Activated effector memory CD4-positive, alpha-beta T cell treated with Interleukin-2 at 50 U/mL for 16 hours (primary cell): Measurements from ENCODE around the gene PLA2G6.
A peak's percentile ranks its signal among the peaks of the same experiment; 100 is the strongest.
"Not testable (repeated sequence)": the region's sequence is repeated elsewhere in the genome, so short reads cannot be mapped to it uniquely, and the experiment has no call there.

Experiments used
- DNase-seq: peaks from one replicate; pipeline ENCODE4 v3.0.0-alpha.2; 2020

PLA2G6 gene

DNA sequence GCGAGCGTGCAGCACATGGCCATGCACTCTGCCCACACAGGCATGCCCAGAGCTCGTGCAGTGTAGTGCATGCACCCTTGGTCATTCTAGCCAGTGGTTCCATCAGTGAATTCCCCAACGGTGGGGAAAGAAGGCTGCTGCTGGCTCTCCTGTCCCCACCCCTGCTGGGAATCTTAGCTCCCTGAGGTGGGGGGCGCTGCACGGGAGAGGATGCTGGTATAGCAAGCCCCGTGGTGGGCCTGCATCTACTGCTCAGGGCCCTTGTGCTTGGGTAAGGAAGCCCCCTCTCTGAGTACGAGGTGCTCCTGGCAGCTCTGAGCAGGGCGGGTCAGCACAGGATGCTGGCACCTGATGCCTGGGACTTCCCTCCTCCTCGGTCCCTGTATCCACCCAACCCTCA, 52.6 kb downstream of the PLA2G6 start:
- DNase-seq: no peak

DNA sequence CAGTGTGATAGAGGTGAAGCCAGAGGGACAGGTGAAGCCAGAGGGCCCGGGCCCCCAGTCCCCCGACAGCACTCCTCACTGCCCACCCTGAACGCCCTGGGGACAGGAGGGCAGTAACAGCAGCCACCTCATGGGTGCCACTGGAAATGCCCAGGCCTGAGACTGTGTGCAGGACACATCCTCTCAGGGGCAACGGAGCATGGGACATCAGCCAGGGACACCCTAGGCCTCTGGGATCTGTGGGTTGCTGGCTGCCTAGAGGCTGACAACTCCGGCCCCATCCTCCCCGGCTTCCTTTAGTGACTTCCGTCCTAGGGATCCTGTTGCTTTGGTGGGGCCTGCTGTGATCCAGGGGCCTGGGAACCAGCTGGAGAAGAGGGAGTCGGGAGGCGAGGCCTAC, 53.8 kb downstream of the PLA2G6 start:
- no peak for DNase-seq

DNA sequence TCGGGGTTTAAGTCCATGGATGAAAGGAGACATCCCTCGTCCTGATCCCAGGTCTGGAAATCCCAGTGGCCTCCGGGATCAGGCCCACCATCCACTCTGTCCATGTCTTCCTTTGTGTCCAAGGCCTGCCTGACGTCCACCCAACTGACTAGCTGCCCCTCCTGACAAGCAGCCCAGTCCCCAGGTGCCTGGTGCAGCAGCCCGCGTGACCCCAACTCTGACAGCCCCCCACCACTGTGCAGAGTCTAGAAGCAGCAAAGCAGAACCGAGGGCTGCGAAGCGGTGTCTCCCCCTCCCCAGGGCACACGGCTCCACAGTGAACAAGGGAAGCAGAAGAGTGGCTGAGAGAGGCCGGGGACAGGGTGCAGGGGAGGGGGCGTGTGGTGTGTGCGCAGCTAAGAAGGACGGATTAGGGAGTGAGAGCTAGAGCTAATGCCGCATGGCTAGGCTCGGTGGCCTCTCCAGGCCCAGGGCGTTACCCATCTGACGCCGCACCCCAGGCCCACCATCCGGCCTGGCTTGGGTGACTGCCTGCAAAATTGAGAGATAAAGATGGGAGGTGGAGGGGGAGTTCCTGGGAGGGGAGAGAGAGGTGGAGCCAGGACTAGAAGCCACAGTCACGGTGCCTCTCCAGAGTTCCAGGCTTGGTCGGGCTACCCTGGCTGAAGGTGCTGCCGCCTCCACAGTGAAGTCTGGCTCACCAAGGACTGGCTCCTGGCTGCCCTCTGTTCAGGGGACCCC, 54.5 kb downstream of the PLA2G6 start:
- no peak for DNase-seq

DNA sequence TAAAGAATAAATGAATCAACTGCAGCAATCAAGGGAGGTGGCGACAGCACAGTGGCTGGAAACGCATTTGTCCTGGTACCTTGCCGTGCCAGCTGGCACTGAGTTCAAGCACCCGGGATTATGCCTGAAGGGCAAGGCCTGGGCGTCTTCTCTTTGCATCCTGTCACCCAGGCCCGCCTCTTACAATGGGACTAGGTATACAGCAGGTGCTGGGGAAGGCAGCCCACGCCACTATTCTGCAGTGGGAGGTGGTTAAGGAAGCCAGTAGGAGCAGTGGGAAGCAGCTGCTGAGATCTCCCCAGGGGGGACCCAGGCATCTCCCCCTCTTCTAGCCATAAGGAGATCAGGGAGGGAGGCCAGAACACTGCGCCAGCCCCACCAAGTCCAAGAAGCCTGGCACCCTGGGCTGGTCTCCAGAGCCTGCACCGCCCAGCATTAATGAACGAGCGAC, 55.9 kb downstream of the PLA2G6 start:
- no peak for DNase-seq

DNA sequence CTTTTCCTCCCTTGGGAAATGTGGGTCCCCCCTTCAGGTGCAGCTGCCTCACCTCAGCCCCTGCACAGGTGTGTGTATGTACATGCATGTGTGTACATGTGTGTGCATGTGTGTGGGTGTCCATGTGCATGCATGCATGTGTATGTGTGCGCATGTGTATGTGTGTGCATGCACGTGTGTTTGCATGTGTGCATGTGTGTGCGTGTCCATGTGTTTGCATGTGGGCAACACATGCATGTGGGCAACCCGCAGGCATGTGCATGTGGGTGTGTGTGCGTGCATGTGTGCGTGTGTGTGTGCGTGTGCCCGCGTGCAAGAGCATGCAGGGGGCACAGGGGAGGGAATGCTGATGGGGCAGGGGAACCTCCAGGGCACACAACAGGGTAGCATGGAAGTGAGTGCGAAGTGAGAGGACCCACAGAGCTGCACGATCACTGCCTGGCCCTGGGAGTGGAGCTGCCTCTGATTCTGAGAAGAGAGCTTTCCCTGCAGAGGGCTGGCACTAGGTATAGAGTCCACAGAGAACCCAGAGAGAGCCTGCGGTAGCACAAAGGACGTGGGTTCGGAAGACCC, 56.5 kb downstream of the PLA2G6 start:
- no peak for DNase-seq

DNA sequence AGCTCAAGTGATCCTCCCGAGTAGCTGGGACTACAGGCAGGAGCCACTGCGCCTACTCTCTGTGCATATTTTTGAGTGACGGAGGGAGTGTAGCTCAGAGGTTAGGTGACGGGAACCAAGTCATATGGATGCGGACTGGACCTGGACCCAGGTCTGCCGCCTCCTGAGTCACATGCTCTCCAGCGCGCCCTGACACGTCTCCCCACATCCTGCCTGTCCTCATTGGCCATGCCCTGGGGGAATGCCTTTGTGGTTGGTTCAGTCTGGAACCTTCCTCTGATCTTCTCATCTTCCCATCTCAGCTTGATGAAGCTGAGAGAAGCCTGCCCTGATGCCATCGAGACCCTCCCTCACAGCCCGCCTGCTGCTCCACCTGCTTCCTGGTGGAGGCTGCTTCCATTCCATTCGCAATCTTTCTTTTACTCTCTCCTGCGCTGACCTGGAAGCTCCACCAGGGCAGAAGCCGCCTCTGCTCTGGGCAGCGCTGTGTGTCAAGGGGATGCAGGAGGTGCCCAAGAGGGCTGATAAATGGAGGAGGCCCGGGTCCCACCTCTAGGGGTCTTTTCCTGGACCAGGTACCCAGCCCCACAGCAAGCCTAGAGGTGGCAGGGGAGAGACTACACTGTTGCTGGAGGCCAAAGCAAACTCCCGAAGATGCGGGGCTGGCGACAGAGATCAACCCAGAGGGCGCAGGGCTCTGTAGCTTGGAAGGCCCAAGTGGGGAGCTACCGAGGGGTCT, 57.2 kb downstream of the PLA2G6 start:
- DNase-seq: no peak

DNA sequence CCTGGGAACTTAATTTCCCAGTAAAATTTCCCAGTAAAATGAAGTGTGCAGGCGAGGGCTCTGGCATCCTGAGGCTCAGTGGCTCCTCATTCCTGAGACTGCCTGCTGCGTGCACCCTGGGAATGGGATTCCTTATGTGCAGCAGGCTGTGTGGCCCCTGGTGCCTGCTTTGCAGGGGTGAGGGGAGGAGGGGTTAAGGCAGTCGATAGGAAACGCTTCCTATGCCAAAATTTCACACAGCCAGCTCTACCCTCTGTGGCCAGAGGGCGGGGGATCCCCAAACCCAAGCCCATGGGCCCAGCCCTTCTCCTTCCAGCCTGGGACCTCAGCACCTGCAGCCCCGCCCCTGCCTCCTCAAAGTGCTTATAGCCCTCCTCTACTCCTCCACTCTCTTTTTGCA, 59.0 kb downstream of the PLA2G6 start:
- no peak for DNase-seq

DNA sequence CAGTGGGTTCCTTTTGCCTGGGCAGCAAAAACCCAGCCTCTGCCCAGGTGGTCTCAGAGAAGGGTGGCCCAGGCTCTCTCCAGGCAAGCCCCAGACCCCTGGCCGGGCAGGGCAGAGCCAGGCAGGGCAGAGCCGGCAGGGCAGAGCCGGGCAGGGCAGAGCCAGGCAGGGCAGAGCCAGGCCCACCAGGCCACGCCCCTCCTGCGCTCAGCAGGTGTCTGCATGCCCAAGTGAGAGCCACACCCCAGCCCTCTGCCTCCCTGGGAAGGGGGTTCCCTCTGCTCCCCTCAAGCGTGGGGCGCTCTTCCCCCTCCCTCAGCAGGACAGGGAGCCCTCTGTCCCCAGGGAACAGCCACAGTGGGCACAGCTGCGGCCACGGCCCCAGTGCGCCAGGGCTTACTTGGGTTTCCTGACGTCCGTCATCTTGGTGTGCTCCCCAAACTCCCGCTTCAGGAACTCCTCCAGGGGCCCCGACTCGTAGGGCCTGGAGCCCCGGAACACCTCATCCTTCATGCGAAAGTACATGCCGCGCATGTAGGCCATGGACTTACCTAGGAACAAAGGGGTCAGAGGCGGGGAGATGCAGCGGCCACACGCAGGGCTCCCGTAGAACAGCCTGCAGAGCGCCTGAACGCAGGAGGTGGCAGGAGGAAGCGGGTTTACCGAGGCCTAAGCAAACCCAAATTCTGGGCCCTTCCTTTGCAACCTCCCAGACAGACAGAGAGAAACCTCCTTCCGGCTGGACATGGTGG, 61.1 kb downstream of the PLA2G6 start:
- DNase-seq: no peak

DNA sequence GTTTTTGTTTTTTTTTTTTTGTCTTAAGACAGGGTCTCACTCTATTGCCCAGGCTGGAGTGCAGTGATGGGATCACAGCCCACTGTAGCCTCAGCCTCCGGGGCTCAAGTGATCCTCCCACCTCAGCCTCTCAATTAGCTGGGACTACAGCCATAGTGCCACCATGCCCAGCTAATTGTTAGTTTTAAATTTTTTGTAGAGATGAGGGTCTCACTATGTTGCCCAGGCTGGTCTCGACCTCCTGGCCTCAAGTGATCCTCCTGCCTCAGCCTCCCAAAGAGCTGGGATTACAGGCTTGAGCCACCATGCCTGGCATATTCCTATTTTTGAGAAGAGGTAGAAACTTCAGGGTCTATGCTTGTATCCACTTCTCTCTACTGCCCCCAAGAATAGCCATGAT, 62.9 kb downstream of the PLA2G6 start:
- not testable (repeated sequence) for DNase-seq

DNA sequence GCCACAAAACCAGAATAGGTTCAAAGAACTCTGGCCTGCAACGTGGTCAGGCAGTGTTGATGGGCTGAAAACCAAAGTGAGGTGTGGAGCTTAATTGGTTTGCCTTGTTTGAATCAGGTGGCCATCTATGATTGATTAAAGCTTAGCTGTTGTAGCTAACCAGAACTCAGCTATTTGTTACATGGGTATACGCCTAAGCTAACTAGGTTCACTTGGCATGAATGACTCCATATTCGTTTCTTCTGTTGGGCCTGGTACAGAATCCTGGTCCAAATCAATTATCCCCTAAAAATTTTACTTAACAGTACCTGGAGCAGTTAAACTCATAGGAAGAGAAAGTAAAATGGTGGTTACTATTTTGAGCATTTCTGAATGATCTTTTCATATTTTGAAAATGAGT, 63.4 kb downstream of the PLA2G6 start:
- DNase-seq: no peak

DNA sequence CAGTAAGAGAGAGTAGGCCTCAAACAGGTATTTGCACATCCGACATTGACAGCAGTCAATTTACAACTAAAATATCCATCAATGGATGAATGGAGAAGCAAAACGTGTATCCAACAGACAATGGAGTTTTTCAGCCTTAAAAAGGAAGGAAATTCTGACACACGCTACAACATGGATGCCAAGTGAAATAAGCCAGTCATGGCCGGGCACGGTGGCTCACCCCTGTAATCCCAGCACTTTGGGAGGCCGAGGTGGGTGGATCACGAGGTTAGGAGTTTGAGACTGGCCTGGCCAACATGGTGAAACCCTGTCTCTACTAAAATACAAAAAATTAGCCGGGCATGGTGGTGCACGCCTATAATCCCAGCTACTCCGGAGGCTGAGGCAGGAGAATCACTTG, 64.1 kb downstream of the PLA2G6 start:
- DNase-seq: not testable (repeated sequence)

DNA sequence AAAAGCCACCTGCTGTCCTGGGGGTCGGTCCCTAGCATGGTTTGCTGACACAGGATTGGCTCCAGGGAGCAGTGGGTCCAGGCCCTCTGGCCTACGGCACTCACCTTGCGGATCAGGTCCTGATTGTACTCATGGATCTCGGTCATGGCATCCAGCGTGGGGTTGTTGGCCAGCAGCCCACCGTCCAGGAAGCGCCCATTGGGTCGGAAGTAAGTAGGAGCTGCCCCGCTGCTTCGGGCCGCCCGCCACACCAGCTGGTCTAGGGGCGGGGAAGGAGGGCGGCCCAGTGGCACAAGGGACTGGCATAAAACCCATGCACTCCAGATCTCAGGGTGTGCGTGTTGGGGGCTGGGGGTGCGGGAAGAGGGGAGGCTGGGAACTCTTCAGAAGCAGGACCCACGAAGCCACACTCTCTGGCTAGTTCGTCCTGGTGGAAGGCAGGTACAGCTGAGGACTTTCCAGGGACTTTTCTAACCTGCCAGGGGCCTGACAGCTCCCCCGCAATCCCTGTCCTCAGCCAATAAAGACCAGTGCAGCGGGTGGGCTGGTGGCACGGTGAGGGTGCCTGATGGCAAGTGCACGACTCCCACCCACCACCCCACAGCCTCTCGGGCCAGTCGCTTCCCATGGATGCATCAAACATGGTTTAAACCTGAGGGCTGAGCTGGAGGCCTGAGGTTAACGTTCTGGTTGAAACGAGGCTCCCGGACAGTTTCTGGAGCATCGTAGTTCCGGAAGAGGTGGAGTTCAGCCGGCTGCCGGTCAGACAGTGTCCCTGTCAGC, 66.0 kb downstream of the PLA2G6 start:
- DNase-seq: no peak

DNA sequence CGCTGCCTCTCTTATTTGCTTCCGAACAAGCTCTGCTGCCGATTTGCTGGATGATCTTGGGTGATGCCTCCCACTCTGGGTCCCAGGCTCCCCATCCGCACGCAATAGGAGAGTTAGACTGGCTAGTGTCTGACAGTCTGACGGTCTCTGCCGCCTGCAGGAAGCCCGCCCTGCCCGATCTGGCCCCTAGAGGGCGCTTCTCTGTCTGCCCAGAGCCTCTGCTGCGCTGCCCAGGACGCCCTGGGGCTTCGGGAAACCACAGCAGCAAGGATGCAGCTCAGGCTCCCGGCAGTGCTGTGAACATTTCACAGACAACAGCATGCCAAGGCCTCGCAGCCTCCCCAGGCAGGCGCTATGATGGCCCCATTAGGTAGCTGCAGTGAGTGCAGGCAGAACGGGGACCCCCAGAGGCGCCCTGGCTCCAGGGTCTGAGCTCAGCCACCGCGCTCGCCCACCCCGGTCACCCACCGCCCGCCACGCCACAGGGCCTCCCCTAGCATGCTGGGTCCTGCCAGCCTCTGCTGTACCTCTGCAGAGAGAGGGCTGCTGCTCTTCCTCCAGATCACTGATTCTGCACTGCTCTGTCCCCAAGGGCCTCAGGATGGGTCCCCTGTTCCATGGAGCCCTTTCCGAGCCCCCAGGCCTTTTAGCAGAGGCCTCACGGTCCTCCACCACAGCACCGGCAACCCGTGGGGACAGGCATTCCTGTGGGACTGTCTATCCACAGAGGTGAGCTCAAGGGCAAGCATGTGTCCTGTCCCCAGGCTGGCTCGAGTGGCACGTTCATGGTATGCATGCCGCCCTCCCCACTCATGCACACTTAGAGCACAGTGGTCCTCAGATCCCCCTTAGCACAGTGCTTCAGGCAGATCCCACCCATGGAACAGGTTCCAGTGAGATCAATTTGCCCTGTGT, 66.9 kb downstream of the PLA2G6 start:
- peak; percentile 64 for DNase-seq

DNA sequence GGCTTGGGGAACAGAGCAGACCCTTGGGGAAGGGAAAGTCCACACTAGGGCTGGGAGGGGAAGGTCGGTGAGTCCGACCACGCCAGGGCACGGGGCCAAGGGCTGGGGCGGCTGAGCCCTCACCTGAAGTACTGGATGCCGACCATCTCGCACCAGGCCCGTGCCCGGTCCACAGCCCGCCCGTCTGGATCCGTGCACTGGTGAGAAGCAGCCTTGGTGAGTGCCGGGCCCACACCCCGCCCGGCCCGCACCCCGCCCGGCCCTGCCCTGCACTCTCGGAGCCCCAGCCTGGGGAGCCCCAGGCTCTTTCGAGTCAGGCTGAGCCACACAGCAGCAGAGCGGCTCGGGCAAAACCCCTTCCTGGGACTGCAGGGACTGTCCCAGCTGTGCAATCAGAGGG, 69.2 kb downstream of the PLA2G6 start:
- no peak for DNase-seq

DNA sequence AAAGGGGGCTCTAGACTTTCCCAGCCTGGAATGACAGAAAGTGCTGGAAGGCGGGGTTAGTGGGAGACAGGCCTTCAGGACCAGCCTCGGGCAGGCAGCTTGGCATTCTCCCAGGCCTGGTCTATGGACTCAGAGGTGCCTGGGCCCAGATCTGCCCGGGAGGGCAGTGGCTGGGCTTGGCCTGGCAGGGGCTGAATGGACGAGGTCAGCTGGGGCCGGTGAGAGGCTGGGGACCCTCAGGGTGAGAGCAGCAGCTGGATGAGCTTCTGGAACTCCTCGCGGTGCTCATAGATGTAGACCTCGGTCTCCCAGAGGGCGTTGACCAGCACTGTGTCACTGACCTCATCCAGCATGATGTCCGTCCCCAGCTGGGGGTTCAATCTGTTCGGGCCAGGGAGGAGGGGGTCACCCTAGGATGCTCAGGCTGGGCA, 69.7 kb downstream of the PLA2G6 start:
- DNase-seq: no peak

DNA sequence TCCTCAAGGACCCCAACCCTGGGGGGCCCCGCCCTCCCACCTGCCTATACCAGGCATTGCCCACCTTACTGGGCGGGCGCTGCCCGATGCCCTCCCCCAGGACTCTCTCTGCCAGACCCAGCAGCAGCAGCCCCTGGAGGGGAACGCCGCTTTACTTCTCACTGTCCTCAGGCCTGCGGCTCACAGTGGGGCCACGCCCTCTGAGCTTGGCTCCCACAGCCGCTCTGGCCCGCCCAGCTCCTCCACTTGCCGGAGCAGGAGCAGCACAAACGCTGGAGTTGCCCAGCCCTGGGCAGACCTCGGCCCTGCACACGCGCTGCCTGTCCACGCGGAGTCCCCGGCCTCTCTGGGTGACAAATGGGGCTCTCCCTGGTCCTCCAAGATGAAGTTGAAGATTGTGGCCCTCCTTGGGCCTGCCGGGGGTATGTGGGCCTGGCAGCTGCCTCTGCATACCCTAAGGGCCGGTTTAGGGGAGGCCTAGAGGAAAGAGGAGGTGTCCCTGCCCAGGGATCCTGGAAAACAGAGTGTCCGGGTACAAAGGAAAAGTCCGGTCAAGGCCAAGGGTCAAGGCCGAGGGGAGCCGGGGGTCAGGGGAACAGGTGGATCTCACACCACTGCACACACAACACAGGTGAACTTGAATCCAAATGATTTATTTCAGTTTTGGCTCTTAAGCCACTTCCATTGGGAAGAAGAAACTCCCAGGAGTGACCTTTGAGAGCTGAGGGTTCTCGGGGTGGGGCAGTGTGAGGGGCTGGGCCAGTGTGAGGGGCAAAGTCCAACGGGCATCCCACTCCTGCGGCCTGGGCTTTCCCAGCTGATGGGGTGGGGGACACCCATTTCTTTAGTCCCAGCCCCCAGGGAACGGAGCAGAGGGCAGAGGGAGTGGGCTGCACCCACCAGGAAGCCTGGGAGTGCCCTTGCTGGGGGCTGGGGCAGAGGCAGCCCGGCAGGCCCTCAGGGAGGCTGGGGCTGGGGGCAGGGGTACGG, 70.5 kb downstream of the PLA2G6 start:
- DNase-seq: no peak

DNA sequence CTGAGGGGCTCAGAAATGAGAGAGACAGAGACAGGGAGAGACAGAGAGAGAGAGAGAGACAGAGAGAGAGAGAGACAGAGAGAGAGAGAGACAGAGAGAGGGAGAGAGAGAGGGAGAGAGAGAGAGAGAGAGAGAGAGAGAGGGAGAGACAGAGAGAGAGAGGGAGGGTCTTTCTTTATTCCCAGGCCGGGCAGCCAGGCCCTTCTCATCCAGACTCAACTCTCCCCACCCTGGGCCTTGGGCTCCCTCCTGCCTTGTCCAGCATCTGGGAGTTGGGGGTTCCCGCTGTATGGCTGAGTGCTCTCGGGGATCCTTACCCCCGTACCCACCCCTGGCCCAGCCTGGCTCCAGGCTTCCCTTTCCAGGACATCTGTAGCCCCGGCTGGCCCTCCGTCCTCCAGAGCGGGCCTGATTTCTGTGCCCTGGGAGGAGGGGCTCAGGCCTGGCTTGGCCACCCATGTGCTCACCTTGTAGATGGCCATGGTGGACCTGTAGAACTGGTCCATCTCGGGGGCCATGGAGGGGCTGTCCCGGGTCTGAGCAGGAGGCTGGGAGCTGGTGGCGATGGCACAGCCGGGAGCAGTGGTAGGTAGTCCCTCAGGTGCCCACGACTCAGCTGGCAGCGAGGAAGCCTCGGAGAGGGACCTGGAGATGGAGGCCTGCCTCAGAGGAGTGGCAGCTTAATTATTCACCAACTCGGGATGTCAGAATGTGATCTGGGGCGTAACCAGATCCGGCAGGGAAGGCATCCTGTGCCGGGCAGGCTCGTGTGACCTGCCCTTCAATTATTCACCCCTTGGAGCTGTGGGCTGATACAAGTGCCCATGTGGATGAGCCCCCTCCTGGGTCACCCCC, 71.4 kb downstream of the PLA2G6 start, which contains the start of gene BAIAP2L2:
BAIAP2L2 (minus strand) TSS at position 677 of the 855 bp plus-strand sequence; CDS start at position 518, 159 bp downstream.
- DNase-seq: no peak

DNA sequence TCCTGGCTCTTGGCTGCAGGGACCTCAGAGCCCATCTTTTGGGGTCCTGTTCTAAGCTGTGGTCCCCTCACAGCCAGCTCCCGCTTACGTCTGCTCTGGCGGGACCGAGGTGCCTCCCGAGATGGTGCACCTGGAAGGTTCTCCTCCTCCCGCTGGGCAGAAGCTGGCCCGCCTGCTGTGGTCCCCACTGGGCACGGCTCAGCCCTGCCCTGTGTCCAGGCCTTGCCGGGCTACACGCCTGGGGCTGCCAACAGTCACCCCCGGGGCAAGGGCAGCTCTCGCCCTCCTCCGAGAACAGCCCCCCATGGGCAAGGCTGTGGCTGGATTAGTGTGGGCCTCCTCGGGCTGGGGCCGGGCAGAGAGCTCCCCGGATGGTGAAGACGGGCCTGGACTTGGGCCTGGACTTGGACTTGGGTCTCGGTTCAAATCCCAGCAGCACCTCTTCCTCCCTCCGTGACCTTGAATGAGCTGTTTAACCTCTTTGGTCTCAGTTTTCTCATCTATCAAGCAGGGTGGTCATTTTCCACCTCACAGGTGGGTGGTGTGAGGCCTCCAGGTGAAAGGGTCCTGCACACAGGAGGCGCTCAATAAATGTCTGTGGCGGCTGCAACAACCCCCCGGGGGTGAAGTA, 72.1 kb downstream of the PLA2G6 start:
- no peak for DNase-seq
